Ishikawa (cell line): Measurements from ENCODE around the gene TMEM126A.

ENCODE experiments used
- CREB1 ChIP-seq: IDR thresholded peaks from 2 replicates; pipeline ENCODE4 v1.6.1; 2012; ENCODE audit warnings: low read depth
- EGR1 ChIP-seq: IDR thresholded peaks from 2 replicates; pipeline ENCODE4 v1.6.1; 2012
- EP300 ChIP-seq: IDR thresholded peaks from 2 replicates; pipeline ENCODE4 v1.6.1; 2012; ENCODE audit warnings: borderline replicate concordance
- FOXM1 ChIP-seq: IDR thresholded peaks from 2 replicates; pipeline ENCODE4 v1.6.1; 2012; ENCODE audit warnings: low read depth, borderline replicate concordance
- NFIC ChIP-seq: IDR thresholded peaks from 2 replicates; pipeline ENCODE4 v1.6.1; 2012
- RAD21 ChIP-seq: IDR thresholded peaks from 2 replicates; pipeline ENCODE4 v1.6.1; 2012; ENCODE audit warnings: low read depth
- TAF1 ChIP-seq: IDR thresholded peaks from 2 replicates; pipeline ENCODE4 v1.6.1; 2012; ENCODE audit warnings: low read depth, mild to moderate bottlenecking
- YY1 ChIP-seq: IDR thresholded peaks from 2 replicates; pipeline ENCODE4 v1.6.1; 2012; ENCODE audit warnings: low read depth
- TF ChIP-seq, protein P1 (sequence below): IDR thresholded peaks from 2 replicates; pipeline ENCODE4 v1.6.1; 2012; ENCODE audit warnings: low read depth, mild to moderate bottlenecking

- TF ChIP-seq FOXM1 (peak; percentile 43; the same call in 1 of the 2 replicates), NFIC (peak; percentile 57), TAF1 (peak; percentile 71; the same call in 1 of the 2 replicates), CREB1 (peak; percentile 22; the same call in 1 of the 2 replicates), EGR1 (peak; percentile 37; the same call in 1 of the 2 replicates), EP300 (no peak), YY1 (peak; percentile 93), RAD21 (no peak)
- TF ChIP-seq, protein P1, sequence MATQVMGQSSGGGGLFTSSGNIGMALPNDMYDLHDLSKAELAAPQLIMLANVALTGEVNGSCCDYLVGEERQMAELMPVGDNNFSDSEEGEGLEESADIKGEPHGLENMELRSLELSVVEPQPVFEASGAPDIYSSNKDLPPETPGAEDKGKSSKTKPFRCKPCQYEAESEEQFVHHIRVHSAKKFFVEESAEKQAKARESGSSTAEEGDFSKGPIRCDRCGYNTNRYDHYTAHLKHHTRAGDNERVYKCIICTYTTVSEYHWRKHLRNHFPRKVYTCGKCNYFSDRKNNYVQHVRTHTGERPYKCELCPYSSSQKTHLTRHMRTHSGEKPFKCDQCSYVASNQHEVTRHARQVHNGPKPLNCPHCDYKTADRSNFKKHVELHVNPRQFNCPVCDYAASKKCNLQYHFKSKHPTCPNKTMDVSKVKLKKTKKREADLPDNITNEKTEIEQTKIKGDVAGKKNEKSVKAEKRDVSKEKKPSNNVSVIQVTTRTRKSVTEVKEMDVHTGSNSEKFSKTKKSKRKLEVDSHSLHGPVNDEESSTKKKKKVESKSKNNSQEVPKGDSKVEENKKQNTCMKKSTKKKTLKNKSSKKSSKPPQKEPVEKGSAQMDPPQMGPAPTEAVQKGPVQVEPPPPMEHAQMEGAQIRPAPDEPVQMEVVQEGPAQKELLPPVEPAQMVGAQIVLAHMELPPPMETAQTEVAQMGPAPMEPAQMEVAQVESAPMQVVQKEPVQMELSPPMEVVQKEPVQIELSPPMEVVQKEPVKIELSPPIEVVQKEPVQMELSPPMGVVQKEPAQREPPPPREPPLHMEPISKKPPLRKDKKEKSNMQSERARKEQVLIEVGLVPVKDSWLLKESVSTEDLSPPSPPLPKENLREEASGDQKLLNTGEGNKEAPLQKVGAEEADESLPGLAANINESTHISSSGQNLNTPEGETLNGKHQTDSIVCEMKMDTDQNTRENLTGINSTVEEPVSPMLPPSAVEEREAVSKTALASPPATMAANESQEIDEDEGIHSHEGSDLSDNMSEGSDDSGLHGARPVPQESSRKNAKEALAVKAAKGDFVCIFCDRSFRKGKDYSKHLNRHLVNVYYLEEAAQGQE = no peak
Measured at GRCh38 chr11:85627998-85628770, 19.6 kb upstream of the TMEM126A start, which contains the start of gene TMEM126B.
